HepG2 (cell line): ENCODE results near the gene PPIB.

Source experiments
- HNRNPK ChIP-seq: fragments of 200-400 bp; formaldehyde crosslinking; IDR thresholded peaks from 2 replicates; pipeline ENCODE4 v1.6.1; 2018; ENCODE audit warnings: low read length, low read depth, moderate library complexity, mild to moderate bottlenecking; ENCODE audit not compliant: poor library complexity, severe bottlenecking
- JUND ChIP-seq: sonication (generic); formaldehyde crosslinking; IDR thresholded peaks from 2 replicates; pipeline ENCODE4 v1.8.0; 2022; ENCODE audit warnings: mild to moderate bottlenecking, missing genetic modification reagents
- NFYB ChIP-seq: sonication (generic); formaldehyde crosslinking; IDR thresholded peaks from 2 replicates; pipeline ENCODE4 v1.4.0; 2020; ENCODE audit warnings: missing genetic modification reagents
- PHF20 ChIP-seq: sonication (generic); formaldehyde crosslinking; IDR thresholded peaks from 2 replicates; pipeline ENCODE4 v1.5.0; 2020; ENCODE audit warnings: mild to moderate bottlenecking, missing genetic modification reagents
- RFX5 ChIP-seq: IDR thresholded peaks from 2 replicates; pipeline ENCODE4 v1.6.1; 2011; ENCODE audit warnings: low read depth, low read length, improper control_type of control experiment
- SIN3B ChIP-seq: fragments of 150-350 bp; IDR thresholded peaks from 2 replicates; pipeline ENCODE4 v1.6.1; 2014; ENCODE audit warnings: low read length
- TF ChIP-seq, protein P1 (sequence below): sonication (generic); formaldehyde crosslinking; IDR thresholded peaks from 2 replicates; pipeline ENCODE4 v1.4.0; 2020; ENCODE audit warnings: missing genetic modification reagents

DNA sequence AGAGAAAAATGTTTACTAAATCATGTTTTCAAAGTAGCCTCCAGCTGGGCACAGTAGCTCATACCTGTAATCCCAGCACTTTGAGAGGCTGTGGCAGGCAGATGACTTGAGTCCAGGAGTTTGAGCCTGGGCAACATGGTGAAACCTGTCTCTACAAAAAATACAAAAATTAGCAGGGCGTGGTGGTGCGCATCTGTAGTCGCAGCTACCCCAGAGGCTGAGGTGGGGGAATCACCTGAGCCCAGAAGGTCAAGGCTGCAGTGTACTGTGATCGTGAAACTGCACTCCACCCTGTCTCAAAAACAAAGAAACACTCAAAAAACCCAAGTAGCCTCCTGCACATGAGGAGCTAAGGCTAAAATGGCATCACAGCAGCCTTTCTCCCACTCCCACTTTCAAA, 1.6 kb upstream of the PPIB start:
- TF ChIP-seq HNRNPK (no peak), JUND (CRISPR knock-in tag) (no peak), PHF20 (CRISPR knock-in tag) (no peak), NFYB (no peak), SIN3B (no peak), RFX5 (no peak)
- TF ChIP-seq, protein P1, sequence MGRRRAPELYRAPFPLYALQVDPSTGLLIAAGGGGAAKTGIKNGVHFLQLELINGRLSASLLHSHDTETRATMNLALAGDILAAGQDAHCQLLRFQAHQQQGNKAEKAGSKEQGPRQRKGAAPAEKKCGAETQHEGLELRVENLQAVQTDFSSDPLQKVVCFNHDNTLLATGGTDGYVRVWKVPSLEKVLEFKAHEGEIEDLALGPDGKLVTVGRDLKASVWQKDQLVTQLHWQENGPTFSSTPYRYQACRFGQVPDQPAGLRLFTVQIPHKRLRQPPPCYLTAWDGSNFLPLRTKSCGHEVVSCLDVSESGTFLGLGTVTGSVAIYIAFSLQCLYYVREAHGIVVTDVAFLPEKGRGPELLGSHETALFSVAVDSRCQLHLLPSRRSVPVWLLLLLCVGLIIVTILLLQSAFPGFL (CRISPR knock-in tag), result no peak
